ENCODE data around the gene APLP2.
"Not testable (repeated sequence)": the region's sequence is repeated elsewhere in the genome, so short reads cannot be mapped to it uniquely, and the experiment has no call there.

APLP2 gene

DNA sequence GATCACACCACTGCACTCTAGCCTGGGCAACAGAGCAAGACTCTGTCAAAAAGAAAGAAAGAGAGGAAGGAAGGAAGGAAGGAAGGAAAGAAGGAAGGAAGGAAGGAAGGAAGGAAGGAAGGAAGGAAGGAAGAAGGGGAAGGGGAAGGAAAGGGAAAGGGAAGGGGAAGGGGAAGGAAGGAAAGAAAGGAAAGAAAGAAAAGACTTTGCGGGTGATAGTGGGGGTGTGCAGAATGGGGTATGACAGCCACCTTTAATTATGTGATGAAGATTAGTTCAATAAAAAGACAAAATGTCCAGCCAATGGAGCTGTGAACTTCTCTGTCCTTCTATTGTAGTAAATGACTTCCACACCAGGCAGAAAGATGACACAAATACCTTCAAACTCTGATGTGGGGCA, 8.7 kb upstream of the APLP2 start:
- no peak for DNase-seq (ENCODE audit: low spot score)

DNA sequence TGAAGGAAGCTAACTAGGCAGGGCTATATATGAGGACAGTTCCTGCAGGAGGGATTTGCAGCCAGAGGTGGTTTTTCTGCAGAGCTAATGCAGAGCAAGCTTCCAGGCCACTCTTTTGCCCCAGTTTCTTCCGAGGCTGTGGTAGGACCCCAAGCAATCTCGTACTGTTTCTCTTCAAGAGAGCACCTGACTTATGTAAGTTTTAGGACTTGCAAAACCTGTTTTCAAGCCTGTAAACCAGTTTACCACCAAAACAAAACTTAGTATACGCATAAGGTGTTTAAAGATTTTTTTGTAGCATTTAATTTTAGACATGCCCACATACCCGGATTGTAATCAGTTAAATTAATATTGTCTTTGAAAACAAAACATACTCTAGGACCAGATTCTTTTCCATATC, 7.7 kb upstream of the APLP2 start:
- DNase-seq (ENCODE audit: low spot score) = no peak

DNA sequence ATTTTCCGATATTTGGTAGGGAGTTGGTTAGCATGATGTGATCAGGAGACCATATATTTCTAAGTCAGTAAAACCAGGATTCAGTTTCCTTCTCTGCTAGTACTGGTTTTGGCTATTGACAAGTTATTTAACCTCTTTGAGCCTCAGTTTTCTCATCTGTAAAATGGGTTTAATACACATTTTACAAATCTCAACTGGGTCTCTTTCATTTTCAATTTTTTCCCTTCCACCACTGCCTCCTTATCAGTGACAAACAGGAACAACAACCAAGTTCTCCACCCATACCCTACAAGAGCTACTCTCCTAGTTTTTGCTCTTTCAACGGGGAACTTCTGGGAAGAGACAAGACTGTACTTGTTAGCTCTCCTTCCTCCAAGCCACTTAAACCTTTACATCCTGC, 6.2 kb upstream of the APLP2 start:
- DNase-seq (ENCODE audit: low spot score) = no peak

DNA sequence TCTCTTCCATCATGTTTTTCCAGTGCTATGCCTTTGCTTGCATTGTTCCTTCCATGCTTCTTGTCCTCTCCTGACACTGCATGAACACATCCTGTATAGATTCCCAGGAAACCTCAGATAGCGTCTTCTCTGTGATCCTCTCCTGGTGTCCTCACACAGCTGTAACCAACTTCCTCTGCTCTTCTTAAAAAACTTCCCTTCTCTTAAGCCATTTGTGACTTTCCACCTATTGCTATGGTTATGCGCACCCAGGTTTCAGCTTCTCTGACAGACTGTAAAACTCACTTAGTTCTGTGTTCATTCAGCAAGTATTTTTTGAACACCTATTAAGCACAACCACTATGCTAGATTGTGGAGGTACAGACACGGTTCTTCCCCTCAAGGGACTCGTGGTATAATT, 5.1 kb upstream of the APLP2 start:
- DNase-seq (ENCODE audit: low spot score) = no peak

DNA sequence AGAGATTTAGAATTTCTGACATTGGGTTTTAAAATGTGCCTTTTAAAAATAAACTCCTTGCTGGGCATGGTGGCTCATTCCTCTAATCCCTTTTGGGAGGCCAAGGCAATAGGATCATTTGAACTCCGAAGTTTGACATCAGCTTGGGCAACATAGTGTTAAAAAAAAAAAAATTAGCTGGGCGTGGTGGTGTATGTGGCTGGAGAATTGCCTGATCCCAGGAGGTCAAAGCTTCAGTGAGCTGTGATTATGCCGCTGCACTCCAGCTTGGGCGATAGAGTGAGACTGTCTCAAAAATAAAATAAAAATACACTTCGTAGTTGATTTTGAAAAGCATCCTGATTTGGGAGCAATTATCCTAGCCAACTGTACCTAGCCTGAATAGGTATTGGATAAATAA, 3.4 kb upstream of the APLP2 start:
- no peak for DNase-seq (ENCODE audit: low spot score)

DNA sequence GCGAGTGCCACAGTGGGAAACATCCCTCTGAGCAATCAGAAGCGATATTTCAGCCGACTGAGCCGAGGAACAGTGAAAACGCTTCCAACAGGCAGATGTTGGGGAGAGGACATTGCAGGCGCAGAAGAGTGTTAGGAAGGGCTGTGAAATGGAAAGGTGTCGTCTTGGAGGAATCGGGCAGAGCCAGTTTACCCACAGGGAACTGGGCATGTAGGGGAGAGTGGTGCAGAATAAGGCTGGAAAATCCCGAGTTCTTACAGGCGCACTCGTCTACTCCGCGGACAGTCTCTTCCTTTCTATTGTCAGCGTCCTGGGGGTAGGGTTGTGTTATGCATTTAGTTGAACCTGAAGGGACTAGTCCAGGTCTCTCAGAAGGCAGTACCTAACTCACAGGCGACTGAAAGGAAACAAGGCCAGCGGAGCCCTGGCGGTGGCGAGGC, 1.1 kb upstream of the APLP2 start:
- no peak for DNase-seq (ENCODE audit: low spot score)

DNA sequence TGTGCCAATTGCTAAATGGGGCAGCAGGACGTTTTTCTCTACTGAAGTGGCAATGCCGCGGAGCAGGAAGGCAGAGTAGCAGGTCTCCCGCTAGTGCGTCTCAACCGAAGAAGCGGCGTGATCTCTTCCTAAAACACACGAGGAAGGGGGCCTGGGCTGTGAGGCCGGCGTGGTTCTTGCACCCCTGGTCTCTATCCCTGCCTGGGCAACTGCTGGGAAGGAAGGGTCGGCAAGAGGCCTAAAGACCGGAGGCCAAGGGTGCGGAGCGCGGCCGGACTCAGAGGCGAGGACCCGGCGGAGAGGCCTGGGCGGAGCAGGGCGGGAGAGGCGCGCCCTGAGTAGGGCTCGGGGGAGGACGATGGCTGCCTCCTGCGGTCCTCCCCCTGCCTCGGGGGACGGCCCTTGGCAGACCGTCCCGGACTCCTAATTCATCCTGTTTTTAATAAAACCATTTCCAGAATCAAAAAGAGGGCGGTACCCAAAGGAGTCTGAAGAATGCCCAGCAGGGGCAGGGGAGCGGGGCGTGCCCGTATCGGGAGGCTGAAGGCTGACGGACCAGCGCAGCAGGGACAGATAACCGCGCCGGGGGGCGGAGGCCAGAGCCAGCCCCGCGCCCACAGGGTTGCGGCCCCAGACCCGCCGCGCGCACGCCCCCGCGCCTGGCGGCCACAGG, 572 bp upstream of the APLP2 start:
- peak; percentile 20 for DNase-seq (ENCODE audit: low spot score)

DNA sequence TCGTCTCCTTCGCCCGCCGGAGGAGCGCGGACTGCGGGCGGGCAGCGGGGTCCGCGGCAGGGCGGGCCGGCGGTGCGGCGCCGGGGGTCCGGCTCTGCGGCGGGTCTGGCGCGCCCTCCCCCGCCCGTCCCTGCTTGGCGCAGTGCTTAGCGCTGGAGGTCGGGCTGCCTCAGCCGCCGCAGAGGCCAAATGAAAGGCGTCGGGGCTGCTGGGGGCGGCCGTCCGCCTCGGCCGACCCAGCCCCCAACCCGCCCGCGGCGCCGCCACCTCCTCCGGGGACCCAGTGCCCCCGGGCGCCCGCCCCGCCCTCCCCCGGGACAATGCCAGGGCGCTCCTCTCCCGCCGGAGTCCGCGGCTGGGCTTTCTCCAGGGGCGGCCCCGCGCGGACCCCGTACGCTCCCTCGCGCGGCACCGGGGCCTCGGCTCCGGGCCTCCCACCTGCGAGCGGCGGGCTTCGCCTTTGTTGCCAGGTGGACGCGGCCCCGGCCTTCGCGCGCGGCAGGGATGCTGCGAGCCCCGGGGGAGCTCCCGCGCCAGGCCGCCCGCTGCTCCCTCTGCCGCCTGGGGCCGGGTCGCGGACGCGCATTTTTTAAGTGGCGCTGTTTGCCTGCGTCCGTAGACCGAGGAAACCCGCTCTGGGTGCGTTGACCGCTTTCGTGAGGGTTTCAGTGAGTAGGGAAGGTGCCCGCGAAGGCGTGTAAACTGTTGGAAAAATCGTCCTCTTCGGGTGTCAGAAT, 583 bp downstream of the APLP2 start:
- DNase-seq (ENCODE audit: low spot score) = peak; percentile 37

DNA sequence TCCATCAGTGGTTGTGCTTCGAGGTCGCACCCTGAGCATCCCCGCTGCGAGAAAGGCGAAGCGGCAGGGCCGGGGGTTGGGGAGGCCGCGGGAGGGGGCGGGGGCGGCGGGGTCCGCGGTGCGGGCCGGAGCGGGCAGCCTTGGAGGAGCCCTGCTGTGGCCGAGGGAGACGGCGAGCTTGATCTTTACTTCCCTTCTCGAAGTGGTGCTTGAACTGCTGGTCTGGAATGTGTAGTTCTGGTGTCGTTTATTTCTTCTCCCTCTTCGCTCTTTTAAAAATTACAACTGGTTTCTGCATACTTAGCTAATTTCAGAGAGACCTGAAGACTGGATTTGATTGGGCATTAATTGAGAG, 1.1 kb downstream of the APLP2 start:
- no peak for DNase-seq (ENCODE audit: low spot score)

DNA sequence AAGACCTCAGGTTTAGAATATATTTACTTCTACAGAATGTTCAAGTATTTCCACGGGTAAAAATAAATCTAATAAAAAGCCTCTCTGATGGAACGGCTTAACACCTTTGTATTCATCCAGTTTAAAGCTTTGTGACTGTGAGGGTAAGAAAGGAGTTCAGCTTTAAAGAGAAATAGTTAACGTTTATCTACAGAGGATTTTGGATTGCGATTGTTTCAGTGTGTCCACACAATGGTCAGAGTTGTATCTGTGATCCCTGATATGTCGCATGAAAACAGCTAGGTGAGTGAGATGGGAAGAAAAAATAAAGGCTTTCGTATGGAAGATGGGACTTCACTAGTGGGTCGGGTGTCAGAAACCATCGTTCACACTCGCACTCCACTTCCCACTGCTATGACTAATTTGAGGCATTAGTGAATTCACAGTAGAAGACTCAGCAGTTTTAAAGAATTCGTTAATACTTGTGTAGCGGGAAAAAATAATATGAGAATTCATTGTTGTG, 1.6 kb downstream of the APLP2 start:
- DNase-seq (ENCODE audit: low spot score) = no peak

DNA sequence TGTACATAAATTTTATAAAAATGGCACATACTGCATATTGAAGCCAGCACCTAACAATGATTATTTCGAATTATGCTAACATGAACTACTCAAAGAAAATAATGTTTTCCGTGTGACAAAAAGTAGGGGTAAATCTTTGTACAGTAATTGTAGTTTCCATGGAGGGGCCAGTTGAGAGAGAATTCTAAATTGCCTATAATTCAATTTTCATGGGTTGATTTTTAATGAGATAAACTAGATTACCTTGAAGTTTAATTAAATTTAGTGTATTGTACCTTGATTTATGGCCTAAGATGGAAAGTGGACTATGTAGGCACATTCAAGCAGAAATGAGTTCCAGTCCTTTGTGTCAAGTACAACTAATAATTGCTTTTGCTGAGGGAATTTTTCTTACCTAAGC, 5.0 kb downstream of the APLP2 start:
- no peak for DNase-seq (ENCODE audit: low spot score)

DNA sequence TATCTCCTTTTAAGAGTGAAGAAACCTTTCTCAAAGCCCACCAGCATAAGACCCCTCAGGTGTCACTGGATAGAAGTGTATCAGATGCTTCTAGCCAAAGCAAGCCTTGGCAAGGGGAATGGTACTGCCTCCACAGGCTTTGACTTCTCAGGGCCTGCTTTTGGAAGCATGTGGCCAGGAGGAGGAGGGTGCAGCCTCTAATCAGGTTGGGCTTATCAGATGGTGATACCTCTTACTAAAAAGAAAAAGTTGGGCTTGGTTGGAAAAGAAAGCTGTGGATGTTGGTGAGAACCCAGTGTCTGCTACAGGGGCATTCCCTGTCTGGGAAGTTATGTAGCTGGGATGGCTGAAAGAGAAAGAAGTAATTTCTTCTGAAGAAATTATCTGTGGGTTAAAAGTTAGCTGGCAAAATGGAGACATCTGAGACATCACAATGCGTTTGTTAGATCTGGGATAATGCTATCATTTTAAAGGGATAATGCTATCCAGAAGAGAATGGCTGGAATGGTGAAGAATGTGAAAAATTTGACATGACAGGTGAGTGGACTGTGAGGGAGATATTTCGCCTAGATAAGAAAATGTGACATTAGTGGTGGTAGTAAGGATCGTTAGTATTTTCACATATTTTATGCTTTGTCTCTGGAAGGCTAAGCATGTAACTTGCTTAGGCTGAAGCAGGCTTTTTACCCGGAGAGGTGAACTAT, 7.2 kb downstream of the APLP2 start:
- DNase-seq (ENCODE audit: low spot score) = no peak

DNA sequence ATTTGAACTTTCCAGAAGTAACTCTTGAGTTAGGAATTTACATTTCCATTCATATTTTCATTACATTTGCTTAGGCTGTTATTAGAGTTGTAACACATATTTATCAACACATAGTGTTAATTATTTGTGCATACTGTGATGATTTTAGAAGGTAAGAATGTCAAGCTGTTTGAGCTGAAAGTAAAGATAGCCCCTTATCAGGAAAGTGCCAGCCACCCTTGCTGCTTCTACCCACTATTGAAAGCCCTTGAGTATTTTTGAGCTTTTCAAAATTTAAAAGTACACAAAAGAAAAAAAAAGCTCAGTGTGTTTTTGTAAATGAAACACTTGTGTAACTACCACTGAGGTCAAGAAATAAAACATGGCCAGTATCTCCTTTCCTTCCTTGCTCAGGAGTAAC, 8.0 kb downstream of the APLP2 start:
- no peak for DNase-seq (ENCODE audit: low spot score)

DNA sequence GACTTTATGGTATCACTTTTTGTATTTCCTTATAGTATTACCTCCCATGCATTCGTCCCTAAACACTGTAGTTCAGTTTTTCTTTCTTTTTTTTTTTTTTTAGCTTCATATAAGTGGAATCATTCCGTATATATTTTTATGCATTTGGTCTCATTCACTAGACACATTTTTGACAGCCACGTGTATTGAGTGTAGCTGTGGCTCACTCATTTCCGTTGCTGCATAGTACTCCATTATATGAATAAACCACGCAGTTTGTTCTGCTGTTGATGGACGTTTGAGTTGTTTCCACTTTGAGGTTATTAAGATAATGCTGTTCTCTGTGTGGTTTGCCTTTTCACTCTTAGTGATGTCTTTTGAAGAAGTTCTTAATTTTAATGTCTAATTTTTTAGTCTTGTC, 8.4 kb downstream of the APLP2 start:
- no peak for DNase-seq (ENCODE audit: low spot score)

DNA sequence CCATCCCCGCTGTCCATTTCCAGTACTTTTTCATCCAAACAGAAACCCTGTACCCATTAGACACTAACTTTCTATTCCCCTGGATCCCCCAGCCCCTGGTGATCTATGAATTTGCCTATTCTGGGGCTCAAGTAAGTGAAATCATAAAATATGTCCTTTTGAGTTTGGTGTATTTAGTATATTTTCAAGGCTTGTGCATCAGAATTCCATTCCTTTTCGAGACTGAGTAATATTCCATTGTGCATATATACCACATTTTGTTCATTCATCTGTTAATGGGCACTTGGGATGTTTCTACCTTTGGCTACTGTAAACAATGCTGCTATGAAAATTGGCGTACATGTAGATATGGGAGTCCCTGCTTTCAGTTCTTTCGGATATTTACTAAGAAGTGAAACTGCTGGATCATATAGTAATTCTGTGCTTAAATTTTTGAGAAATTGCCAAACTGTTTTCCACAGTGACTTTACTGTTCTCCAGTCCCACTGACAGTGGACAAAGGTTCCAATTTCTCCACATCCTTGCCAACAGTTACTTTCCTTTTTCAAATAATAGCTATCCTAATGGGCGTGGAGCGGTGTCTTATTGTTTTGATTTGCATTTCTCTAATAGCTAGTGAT, 16.1 kb downstream of the APLP2 start:
- no peak for DNase-seq (ENCODE audit: low spot score)

DNA sequence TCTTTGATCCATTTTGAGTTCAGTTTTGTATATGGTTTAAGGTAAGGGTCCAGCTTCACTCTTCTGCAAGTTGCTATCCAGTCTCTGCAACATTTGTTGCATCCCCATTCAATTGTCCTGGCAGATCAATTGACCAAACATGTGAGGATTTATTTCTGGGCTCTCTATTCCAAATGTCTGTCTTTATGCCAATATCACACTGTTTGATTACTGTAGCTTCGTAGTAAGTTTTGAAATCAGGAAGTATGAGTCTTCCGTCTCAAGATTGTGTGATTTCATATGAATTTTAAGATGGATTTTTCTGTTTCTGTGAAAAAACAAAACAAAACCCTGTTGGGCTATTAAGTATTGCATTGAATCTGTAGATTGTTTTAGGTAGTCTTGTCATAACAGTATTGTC, 17.0 kb downstream of the APLP2 start:
- DNase-seq (ENCODE audit: low spot score) = no peak

DNA sequence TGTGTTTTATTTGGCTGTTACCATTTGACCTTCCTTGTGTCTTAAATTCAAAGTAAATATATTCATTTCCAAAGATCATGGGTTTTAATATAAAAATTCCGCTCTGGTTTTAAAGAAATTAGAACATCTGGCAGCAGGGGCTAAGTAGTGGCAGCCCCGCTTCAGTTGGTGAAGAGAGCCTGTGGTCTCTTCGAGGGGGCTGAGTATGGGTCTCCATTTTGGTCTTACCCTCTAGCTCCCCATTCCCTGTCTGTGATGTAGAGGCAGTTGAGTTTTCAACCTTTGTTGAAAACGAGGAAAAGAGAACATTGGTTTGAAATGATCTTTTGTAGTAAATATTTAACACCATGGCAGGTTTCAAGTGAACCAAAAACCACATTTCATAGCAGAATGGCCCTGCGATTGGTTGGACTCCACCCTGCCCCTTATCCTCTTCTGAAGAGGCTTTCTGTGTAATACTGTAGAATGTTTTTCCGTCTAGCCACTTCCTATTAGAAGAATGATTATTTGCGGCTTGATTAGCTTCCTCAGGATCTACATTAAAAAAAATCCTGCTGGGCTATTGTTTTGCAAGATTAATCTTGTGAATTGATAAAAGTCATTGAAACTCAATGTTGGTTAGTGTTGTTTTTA, 17.7 kb downstream of the APLP2 start:
- DNase-seq (ENCODE audit: low spot score) = no peak

DNA sequence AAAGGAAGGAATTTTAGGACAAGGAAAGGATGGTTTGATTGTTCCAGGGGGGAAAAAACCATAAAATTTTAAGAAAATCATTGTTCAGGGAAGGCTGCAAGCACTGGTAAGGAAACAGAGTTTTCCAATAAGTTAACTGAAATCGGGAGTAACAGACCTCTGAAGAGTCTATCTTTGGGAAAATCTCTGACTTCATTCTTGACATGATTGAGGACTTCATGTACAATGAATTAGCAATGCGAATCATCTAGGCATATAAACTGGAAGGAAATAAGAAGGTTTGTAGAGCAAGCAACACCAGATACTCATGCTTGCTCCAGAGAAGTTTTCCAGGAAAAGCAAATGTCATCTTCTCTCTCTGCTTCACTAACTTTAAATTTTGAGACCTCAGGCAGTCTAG, 18.5 kb downstream of the APLP2 start:
- no peak for DNase-seq (ENCODE audit: low spot score)

DNA sequence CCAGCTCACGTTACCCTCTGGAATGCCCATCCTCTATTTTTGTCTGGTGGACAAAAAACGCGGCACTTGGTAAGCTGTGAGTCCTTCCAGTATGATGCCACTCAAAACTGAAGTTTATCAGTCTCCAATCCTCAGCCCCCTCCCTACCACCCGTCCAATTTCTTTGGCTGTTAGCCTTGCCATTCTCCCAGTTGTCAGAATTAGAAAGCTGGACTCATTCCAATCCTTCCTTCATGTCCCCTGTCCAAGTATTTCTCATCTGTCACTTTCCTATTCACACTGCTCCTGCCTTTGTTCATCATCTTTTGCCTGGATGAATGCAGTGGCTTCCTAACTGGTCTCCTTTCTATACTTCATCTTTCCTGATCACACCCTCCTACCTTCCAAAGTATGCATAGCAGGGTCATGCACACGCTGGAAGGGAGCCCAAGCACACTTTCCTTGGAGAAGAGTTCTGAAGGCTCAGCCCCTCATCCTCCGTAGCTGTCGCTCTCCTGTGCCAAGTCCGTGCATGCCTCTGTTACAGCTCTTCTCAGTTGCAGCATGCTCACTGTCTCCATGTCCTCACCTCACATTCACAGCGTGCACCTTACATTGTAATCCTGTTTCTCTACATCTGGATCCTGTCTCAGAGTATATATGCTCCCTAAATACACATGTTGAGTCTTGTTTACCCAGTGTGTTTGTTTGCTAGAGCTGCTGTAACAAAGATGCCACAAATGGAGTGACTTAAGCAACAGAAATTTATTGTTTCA, 19.4 kb downstream of the APLP2 start:
- no peak for DNase-seq (ENCODE audit: low spot score)

DNA sequence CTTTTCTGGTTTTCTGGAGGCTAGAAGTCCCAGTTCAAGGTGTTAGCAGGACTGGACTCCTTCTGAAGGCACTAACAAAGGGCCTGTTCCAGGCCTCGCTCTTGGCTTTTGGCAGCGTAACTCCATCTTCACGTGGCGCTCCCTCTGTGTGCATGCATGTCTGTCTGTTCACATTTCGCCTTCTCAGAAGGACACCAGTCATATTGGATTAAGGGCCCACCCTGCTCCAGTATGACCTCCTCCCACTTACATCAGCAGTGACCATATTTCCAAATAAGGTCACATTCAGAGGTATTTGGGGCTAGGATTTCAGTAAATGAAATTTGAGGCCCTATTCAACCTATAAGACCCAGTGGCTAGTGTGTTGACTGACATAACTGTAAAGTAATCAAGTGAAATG, 20.0 kb downstream of the APLP2 start:
- no peak for DNase-seq (ENCODE audit: low spot score)

DNA sequence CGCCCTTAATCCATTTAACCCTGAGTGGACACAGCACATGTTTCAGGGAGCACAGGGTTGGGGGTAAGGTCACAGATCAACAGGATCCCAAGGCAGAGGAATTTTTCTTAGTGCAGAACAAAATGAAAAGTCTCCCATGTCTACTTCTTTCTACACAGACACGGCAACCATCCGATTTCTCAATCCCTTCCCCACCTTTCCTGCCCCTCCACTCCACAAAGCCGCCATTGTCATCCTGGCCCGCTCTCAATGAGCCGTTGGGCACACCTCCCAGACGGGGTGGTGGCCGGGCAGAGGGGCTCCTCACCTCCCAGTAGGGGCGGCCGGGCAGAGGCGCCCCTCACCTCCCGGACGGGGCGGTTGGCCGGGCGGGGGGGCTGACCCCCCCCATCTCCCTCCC, 20.8 kb downstream of the APLP2 start:
- not testable (repeated sequence) for DNase-seq (ENCODE audit: low spot score)

DNA sequence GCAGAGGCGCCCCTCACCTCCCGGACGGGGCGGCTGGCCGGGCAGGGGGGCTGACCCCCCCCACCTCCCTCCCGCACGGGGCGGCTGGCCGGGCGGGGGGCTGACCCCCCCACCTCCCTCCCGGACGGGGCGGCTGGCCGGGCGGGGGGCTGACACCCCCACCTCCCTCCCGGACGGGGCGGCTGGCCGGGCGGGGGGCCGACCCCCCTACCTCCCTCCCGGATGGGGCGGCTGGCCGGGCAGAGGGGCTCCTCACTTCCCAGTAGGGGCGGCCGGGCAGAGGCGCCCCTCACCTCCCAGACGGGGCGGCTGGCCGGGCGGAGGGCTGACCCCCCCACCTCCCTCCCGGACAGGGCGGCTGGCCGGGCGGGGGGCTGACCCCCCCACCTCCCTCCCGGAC, 21.5 kb downstream of the APLP2 start:
- DNase-seq (ENCODE audit: low spot score) = not testable (repeated sequence)

Measured in HuH-7.5 (cell line).